T-helper 2 cell treated with Interferon-gamma antibody and Interleukin-4, amounts not matched to agents 100 ng/mL and 5 ng/mL, for 36 hours (primary cell): ENCODE results near the gene CMC4. TPM values are rescaled to one million over a fixed set of nuclear protein-coding genes. Genes with fewer than 3 reads are reported as not detected.

ENCODE experiments used
- total RNA-seq: library from RNA; stranded (reverse); gene quantifications from 2 replicates; pipeline ENCODE4 v1.2.3, GENCODE V29; 2022

CMC4 gene
- total RNA-seq, 1 donor from 2014 or later = 4.8 TPM

Other genes starting within 250 kb of the CMC4 start
- gene SMIM9, start 236.5 kb downstream of the CMC4 start, total RNA-seq = not detected in 2 replicates
- 20.3 and 24.4 TPM in 2 replicates for gene F8A1, start 184.8 kb downstream of the CMC4 start, total RNA-seq
- 4.7 and 5.1 TPM in 2 replicates for gene F8, start 48.4 kb downstream of the CMC4 start, total RNA-seq
- 51.2 and 54.4 TPM in 2 replicates for gene FUNDC2, start 44.3 kb downstream of the CMC4 start, total RNA-seq
- gene MTCP1, start within 50 bp of the CMC4 start, total RNA-seq = 12.1 and 15.0 TPM in 2 replicates
- 30.3 and 32.8 TPM in 2 replicates for gene BRCC3, start 372 bp upstream of the CMC4 start, total RNA-seq
- gene VBP1, start 145.3 kb upstream of the CMC4 start, total RNA-seq = 63.8 and 69.1 TPM in 2 replicates
- gene RAB39B, start 193.4 kb upstream of the CMC4 start, total RNA-seq = 8.4 and 8.7 TPM in 2 replicates